Endometrial microvascular endothelial cells (primary cell): Measurements from ENCODE around the gene CCDC85C. TPM values are rescaled to one million over a fixed set of nuclear protein-coding genes. Genes with fewer than 3 reads are reported as not detected.

Source experiments
- in situ Hi-C: cut with HindIII; loops from 2 replicates; pipeline ENCODE4 v1.10.0; 2017; ENCODE audit warnings: low sequenced_read_pairs, low pct_unique_long_range_greater_than_20kb; ENCODE audit errors: inconsistent ontology term
- total RNA-seq: library from RNA; depleted of rRNA; stranded (reverse); fragments of >200 nt; gene quantifications from one replicate; pipeline ENCODE4 v1.2.3, GENCODE V29; 2015; ENCODE audit errors: inconsistent ontology term

CCDC85C gene
- total RNA-seq, 1 donor from 2014 or later: 21.9 TPM

DNA sequence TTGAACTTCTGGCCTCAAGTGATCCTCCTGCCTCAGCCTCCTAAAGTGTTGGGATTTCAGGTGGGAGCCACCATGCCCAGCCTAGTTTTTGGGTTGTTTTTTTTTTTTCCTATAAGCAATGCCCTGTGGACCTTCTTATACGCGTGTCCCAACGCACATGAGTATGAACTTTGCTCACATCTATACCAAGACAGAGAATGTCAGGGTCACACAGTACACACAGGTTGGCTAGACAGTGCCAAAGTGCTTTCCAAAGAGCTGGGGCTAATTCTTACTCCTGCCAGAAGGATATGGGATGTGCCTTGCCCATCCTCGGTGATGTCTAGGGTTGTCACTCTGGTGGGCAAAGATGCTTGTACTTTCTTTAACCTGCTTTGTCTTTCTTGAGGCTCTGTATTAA is 7.6 kb upstream of the CCDC85C start:
- in situ Hi-C loops: no loop called here

DNA sequence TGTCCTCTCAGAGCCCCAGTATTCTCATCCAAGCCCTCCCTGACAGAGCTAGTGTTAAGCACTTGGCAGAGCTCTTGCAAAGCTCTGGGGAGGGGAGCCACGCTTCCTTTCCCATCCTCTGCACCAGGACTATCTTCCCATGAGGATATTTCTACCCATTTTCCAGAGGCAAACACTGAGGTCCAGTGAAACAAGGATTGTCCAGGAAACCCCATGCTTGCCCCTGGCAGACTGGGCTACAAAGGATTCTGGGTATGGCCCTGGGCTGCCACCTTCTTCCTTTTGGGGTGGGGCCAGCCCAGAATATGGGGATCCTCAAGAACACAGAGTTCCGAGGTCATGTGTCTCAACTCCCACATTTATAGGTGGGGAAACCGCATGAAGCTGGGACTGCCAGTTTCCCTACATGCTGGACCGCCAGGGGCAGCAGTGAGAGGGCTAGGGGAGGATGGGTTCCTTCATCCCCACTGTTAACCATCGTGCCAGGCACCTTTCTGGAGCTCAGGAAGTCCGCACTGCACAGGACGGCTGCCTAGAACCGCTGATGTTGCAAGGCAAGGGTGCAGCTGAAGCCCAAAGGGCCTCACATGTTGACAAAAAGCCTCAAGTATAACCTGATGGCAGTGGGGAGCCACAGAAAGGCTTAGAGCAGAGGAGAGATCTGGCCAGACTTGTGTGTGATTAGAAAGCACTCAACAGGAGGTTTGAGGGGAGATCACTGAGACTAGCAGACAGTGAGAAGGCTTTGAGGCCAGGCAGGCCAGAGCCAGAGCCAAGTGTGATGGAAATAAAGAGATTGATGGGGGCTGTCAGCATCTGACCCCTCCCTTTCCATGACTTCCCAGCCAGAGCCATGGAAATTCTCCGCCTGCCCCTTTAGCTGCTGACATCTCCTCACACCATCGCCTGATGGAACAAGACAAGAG is 5.5 kb upstream of the CCDC85C start:
- in situ Hi-C loops: no loop called here

DNA sequence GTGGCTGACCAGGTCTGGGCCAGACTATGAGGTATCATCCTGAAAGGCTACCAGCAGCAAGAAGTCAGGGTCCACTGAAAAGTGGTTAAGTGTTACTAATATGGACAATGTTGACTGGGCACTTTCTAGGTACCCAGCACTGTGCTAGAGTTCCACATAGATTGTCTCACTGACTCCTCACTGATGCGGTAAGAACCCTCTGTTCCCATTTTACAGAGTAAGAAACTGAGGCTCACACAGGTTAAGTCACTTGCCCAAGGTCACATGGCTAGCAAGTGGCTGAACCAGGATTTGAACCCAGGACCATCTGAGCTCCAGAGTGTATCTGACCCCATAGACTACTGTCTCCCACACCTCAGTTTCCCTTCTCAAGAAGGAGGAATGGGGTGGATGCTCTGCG is 4.6 kb upstream of the CCDC85C start:
- in situ Hi-C loops: no loop called here

DNA sequence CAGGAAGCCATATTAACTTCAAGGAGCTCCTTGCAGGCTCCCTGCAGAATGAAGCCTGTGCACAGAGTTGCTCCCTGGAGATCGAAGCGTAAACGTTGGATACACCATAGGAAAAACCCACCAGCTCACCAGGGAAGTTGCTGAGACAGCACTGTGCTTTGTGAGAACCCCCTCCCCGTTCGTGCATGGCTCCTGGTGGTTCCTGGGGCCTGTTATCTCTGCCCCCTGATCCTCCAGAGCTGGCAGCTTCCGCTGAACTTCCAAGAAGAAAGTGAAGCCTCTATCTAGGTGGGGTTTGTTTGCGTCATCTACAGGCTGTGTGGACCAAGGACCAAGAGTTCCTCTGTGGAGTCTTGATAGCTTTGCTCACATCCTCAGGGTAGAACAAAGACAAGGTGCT is 2.4 kb upstream of the CCDC85C start:
- in situ Hi-C loops: no loop called here

DNA sequence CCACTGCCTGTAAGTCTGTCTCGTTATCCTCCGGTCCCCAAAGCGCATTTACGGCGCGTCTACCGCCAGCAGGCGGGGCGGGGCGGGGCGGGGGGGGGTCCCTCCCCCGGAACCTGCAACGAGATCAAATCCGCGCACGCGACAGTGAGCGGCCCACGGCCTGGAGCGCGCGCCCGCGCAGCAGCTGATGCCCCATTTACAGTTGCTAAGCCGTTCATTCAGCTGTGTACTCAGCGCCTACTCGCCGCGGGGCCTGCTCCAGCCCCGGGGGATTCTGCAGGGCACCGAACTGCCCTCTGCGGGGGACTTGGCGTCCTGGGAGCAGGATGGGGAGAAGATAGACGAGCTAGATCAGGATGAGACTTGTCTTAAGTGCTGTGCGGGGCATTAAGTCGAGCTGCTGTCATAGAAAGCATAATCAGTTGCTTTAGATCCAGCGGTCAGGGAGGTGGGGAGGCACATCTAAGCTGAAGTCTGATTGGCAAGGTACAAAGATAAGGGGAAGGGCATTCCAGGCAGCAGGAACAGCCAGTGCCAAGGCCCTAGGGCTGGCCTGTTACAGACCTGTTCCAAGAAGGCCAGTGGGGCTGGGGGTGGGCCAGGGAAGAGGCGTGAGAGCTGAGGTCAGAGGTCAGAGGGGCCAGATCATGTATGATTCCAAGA is 1.4 kb upstream of the CCDC85C start:
- in situ Hi-C loops: no loop called here

DNA sequence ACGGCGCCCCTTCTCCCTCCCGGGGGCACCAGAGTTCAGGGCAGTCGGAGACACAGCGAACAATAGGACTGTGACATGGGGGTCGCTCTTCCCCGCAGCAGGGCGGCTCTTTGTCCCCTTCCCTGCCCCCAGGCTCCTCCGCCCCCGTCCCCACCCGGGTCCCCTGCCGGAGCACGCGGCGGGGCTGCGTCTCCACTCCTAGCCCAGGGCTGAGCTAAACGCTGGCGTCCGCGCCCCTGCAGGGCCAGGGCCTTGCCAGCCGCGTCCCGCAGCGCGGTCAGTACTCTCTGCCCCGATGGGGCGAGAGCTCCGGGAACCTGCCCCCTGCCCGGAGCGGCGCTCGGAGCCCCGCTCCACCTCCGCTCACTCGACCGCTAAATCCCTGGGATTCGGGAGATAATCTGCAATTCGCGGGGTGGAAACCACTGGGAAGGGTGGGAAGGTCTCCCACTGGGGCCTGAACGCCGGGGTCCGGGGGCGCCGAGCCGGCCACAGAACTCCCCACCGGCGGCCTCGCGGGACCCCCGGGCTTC is 825 bp upstream of the CCDC85C start:
- in situ Hi-C loops: no loop called here

DNA sequence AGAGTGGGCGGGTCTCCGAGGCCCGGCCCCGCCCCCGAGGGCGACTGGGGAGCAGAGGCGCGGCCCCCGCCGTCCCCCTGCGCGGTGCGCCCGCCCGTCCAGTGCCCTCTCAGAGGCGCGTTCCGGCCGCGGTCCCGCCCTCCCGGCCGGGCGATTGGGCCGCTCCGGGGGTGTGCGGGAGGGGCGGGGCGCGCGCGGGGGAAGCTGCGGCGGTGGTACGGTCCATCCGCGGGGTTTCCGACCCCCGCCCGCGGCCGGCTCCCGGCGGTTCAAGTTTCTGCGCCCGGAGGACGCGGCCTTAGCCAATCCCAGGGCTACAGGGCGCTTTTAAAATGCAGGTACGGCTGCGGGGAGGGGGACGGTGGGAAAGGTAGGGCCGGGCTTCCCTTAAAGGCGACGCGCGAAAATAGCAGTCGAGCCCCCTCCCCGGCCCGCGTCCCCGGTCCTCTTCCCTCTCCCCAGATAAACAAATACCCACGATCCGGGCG is 315 bp upstream of the CCDC85C start:
- in situ Hi-C loops: no loop called here

DNA sequence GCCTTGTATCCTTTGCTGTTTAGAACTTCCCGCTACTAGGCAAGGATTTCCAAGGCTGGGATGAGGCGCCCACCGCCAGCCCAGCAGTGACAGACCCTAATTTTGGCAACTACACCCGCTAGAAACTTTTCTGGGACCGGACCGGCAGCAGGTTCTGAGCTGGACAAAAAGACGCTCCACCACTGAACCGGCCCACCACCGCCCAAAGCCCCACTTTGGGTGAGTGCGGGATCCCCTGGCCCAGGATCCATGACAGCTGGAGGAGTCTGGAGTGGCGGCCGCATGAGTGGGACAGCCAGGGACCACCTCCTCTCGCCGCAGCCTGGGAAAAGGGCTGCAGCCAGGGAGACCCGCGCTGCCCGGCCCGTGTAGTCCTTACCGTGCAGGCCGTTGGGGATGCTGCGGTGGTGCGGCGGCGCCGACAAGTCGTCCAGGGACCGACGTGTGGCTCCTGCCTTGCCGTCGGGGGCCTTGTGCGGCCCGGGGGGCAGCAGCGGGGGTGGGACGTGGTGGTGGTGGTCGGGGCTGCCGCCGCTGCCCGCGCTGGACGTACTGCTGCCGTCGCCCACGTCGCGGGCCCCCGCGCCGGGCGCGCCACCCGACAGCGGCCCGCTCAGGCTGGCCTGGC is 1.1 kb downstream of the CCDC85C start:
- in situ Hi-C loops: no loop called here

DNA sequence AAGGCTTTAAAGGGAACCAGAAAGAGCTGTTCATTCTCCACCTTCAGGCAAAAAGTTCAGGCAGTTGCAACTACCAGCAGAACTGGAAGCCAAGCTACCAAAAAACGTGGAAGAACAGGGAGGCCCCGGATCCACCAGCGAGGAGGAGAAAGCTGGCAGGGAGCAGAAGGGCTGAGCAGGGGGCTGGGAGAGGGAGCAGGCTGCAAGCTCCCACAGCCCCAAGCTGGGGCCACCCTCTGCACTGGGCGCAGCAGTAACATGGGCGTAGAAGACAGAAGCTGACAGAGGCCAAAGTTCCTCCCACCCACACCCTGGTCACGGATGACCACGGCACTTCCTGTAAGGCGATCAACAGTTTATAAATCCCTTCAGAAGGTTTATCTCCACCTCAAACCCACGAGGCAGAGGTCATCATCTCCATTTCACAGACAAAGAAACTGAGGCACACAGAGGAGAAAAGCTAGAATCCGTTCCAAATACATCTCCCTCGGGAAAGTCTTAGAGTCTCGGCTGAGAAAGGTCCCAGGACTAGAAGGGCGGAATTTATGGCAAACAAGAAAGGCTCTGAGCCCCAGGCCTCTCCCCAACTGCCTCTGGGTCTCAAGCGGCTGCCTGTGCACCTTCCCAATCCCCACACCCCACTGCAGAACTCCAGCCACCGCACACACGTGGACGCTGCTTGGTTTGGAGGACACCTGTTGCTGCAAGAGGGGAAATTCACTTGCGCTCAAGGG is 1.8 kb downstream of the CCDC85C start:
- in situ Hi-C loops: no loop called here

DNA sequence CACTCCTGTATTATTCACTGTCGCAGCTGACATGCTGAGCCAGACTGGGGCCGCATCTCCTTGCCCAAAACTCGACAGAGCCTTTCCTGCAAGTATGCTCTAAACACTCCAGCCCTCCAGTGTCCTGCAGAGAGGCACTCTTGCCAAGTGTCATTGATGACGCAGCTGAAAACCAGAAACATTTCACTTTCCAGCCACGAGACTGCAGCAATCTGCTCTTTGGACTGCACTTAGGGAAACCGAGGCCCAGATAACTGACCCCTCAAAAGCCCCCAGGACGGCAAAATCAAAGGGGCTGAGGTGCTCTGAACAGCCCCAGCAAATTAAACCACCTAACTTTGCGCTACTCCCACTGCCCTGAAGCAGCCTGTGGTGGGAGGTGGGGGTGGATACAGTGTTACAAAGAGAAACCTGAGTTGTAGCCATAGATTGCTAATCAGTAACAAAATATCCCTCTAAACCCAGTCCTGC is 2.6 kb downstream of the CCDC85C start:
- in situ Hi-C loops: no loop called here

DNA sequence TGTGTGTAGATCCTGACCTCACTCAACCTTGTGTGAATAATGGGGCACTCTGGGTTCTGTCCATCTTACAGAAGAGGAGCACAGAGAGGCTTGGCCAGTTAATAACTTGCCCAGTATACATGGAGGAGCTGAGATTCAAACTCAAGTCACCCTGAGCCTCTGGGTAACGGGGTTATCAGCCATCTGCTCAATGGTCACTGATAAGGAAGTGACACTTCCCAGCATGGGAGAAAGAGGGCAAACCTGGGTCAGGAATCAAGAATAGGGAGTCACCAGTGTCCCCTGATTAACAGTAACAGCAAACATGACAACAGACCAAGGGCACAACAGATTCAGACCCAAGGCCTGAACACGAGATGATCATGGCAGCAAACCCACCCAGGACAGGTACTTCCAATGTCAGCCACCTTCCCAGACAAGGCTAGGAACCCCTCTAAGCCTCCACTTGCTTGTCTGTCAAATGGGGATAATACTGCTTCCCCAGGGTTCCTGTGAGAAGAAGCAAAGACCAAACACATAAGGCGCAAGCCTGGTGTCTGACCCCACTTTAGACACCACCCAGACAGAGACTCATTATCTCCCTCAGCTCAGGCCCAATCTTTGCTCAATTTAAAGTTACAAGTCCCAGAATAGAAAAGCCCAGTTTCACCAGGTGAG is 3.6 kb downstream of the CCDC85C start:
- in situ Hi-C loops: no loop called here

DNA sequence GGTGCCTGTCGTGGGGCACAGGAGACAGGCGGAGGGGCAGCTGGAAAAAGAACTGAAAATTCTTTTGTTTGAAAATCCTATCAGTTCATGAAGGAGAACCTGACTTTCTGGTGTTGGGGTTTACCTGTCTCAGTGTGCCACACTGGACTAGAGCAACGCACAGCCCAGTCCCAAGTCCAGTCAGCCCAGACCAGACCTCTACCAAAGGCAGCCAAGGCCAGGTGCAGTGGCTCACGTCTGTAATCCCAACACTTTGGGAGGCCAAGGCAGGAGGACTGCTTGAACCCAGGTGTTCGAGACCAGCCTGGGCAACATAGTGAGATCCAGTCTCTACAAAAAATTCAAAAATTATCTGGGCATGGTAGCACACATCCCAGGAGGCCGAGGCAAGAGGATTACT is 4.6 kb downstream of the CCDC85C start:
- in situ Hi-C loops: no loop called here

DNA sequence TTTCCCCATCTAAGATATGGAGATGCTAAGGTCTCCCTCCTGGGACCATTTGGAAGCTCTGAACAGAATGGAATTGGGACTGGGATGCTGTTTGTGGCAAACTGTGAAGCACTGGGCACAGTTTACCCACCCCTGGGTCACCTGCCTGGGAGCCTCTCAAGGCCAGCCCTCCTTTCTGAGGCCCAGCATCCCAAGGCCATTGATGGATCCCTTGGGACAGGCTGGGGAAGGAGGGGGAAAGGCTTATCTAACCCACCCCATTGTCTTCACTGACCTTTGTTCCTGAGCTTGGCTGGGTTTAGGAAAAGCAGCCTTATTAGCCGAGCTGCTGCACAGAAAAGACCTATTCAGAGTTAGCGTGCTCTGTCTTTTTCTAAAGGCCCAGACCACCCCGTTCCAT is 5.2 kb downstream of the CCDC85C start:
- in situ Hi-C loops: no loop called here

DNA sequence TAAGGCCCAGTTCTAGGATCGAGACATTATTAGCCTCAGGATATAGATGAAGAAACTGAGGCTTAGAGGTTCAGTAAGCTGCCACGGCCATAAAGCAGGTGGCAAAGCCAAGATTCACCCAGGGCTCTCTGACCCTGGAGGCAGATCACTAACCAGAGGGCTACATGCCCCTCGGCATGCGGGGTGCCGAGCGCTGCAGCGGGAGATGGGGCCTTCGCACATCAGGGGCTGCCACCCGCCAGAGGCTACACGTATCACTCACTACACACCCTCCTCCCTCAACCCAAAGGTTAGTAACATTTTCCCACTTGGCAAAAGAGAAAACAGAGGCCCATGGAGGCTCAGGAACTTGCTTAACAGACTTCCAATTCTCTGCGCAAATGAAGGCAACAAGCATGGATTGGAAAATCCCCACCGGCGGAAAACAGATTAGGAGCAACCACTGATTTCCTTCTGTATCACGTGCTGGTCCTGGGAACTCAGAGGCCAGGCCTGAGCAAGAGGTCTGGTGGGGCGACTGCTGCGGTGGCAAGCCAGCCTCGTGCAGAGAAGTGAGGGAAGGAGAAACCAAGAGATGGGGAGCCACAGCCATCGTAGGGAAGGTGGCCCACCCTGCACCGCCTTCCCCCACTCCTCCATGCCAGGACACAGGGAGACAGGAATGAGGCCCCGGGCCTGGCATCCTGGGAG is 6.0 kb downstream of the CCDC85C start:
- in situ Hi-C loops: no loop called here

DNA sequence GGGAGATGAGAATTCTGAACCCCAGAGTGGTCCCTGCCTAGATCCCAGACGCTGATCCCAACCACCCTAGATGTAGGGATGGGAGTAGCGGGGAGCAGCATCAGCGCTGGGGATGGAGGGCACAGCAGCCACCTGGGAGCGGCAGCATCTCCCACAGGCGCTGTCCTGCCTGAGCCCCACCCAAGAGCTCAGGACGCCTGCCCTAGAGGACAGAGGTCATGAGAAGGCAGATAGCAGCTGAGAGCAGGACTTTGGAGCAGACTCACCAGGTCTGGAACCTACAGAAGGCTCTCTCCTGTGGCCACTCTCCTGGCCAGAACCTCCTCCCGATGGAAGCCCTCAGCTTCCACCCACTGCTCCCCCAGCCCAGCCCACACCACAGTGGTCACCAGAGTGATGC is 7.2 kb downstream of the CCDC85C start:
- in situ Hi-C loops: no loop called here

DNA sequence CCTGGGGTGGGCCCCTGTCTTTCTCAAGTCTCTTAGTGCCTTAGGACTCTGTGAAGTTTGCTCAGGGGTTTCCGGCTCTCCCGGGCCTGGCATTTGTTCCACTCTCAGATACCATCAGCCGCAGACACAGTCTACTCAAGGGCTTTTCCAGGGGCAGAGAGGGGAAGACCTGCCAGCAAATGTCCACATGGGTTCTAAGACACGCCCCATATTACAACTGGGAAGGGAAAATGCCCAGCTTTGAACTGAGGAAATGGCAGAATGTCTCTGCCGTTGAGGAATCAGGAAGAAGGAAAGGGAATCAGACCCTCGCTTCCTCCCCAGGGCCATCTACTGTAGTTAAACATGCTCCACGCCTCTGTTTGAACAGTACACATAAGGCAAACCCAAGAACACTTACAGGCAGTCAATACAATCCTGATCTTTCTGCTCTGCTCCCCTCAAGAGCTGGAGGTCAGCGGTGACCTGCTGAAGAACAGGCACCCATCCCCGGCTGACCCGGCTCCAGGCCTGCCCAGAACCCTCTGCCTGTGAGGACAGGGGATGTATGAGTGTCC is 7.9 kb downstream of the CCDC85C start:
- in situ Hi-C loops: no loop called here

DNA sequence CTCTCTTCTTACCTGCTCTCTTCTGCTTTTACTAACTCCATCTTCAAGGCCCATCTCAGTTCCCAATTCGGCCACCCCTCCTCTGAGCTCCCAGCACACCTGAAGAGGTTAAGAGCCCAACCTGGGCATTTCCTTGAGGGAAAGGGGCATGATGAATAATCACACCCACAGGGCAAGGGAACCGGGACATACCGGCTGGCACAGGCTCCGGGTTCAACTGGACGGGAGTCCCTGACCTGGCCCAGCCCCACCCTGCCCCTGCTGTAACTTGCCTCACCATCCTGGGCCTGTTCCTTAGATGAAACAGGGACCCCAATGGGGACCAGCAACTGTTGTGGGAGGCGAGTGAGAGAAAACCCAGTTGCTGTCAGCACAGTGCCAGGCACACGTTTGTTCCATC is 8.5 kb downstream of the CCDC85C start:
- in situ Hi-C loops: no loop called here
